Fibroblast of skin of left biceps (primary cell): Measurements from ENCODE around the gene NT5DC4.
A peak's percentile ranks its signal among the peaks of the same experiment; 100 is the strongest.

Experiments
- DNase-seq, 2 experiments: peaks; one replicate each; pipeline ENCODE4 v3.0.0-alpha.2; 2013; ENCODE audit warnings: low read depth in 2 of 2

The NT5DC4 gene

DNA sequence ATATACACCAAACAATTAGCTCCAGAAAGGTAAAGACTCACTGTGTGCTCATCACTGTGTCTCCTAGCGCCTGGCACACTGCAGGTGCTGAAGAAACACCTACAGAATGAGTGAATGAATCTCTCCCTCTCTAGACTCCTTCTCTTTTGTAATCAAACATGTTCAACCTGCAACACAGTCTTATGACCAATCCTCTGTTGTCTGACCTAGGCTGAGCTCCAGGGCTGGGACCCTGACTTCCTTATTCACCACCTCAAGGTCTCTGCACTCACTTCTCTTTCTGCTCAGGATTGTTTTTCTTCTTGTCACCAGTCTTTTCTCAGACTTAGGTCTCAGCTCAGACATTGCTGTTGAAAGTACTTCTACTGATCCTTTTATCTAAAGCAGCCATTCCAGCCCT lies 33.7 kb downstream of the NT5DC4 start:
- DNase-seq, result no peak

DNA sequence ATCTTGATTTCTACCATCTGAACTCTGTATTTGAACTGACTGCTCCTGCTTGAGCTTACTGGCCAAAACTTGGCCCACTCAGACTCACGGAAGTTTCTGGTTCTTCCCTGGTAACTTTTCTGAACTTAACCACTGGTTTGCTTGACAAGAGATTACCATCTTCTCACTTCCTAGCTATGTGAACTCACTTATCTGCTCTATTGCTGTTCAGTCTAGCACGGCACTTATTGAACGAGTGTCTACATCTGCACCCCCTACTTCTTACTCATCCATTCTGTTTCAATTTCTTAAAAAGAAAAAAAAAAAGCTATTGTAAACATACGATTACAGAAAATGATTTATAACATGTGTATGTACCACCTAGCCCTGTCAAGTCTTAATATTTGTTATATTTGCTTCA lies 34.6 kb downstream of the NT5DC4 start:
- DNase-seq, result no peak

DNA sequence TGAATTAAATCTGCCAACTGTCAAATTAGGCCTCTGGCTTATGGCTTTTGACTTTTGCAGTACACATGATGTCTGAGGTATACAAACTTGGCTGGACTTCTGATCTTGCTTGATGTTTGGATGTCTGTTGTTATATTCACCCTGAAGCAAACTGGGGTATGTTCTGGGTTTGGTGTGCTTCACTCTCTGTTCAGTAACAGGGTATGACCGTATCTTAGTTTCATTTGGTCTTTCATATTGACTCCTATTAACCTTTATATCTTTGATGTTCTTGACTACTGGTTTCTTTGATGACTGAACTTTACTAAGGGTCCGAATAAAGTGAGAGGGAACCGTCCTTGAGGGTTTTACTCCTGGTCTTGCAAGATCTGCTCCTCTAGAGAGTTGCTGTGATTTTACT lies 35.4 kb downstream of the NT5DC4 start:
- no peak for DNase-seq

DNA sequence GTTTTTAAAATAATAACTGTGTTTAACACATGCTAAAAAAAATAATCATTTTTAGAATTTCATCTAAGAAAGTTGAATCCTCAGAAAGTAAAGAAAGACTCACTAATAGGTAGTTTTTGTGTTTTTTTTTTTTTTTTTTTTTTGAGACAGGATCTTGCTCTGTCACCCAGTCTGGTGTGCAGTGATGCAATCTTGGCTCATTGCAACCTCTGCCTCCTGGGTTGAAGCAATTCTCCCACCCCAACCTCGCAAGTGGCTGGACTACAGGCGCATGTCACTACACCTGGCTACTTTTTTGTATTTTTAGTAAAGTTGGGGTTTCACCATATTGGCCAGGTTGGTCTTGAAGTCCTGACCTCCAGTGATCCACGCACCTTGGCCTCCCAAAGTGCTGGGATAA lies 36.4 kb downstream of the NT5DC4 start:
- DNase-seq, result no peak

DNA sequence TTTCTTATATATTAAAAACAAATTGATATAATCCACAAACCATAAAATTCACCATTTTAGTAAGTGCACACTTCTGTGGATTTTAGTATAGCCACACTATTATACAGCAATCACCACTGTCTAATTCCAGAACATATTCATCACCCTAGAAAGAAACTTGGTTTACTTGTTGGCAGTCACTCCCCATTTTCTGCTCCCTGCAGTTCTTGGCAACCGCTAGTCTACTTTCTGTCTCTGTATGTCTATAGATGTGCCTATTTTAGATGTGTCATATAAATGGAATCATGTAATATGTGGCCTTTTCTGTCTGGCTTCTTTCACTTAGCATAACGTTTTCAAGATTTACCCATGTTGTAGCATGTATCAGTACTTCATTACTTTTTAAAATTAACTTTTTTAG lies 37.9 kb downstream of the NT5DC4 start:
- DNase-seq, result no peak

DNA sequence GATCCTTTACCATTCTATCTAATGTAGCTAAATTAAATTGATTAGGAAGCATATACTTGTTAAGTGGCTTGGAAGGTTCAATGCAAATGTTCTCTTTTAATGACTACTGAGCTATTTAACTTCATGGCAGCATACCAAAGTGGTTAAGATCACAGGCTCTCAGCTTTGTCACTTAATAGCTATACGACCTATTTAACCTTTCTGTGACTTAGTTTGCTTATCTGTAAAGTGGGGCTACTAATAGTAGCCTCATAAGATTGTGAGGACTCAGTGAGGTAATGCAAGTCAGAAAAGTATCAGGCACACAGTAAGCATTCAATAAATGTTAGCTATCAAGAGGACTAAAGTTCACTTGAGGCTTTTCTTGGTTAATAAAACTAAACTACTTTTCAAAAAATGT lies 39.3 kb downstream of the NT5DC4 start:
- no peak for DNase-seq

DNA sequence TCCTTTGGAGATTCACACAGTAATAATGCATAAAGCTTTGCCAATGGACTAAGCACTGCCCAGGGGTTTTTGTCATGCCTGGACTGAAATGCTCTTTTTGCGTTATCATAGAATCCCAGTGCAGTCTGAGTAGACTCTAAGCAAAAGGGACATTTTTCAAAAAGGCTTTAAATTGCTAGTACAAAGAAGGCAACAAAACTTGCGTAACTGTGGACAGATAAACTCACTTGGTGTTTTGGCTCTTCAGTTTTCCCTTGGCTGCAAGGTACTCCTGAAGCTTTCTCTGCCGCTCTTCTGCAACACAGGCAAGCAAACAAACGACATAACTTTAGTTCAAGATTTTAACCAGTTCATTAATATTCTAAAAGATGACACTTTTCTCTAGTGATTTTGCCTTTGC lies 41.5 kb downstream of the NT5DC4 start:
- DNase-seq, result no peak

DNA sequence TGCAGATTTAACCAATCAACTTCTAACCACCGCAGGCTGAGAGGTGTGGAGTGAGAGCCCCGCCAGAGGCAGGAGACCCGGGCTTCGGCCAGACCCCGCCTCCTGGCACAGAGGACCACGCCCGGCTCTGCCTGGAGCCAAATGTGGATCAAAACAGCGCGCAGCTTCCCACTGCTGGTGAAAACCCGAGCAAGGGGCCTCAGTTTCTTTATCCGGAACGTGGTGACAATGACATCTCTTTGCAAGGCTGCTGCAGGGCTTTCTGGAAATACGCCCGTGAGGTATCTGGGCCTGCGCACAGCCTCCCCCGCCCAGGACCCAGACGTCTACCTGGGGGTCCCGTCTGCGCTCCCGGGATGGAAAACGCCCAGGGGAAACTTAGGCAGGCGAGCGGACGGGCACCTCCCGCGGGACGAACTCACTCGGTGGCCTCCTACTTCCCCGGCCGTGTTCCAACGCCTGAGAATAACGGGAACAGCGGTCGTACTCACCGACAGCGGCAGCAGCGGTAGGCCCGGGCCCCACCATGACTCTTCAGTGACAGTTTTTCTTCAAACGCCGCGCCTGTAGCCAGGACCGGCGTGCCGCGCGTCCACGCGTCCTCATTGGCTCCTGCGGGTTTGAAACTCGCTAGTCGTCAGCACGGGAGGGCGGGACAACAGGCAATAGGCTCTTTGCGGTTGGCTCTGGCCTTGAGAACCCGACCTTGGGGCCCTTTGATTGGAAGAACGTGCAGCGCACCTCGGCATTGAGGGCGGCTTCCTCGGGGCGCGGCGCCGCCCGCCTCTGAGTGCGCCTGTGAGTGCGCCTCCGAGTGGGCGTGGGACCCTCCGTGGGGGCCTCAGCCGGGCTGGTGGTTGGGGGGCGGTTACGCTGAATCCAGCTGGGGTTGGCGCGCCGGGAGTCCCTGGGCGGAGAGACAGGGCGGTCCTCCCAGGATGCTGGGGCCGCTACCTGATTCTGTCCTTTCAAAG lies 43.5 kb downstream of the NT5DC4 start, which contains the start of gene CKAP2L:
Gene CKAP2L (minus strand): TSS at position 539 of the 974 bp plus-strand sequence. CDS start 11 bp downstream, at position 528.
- peak; percentile 92 for DNase-seq

DNA sequence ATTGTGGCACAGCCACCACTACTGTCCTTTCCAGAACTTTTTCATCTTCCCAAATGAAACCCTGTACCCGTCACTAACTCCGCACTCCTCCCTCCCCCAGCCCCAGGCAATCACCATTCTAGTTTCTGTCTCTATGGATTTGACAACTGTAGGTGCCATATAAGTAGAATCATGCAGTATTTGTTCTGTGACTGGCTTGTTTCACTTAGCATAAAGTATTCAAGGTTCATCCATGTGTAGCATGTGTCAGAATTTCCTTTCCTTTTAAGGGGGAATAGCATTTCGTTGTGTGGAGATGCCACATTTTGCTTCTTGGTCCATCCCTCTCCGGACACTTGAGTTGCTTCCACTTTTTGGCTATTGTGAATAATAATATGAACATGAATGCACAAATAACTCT lies 44.4 kb downstream of the NT5DC4 start:
- DNase-seq, result no peak

DNA sequence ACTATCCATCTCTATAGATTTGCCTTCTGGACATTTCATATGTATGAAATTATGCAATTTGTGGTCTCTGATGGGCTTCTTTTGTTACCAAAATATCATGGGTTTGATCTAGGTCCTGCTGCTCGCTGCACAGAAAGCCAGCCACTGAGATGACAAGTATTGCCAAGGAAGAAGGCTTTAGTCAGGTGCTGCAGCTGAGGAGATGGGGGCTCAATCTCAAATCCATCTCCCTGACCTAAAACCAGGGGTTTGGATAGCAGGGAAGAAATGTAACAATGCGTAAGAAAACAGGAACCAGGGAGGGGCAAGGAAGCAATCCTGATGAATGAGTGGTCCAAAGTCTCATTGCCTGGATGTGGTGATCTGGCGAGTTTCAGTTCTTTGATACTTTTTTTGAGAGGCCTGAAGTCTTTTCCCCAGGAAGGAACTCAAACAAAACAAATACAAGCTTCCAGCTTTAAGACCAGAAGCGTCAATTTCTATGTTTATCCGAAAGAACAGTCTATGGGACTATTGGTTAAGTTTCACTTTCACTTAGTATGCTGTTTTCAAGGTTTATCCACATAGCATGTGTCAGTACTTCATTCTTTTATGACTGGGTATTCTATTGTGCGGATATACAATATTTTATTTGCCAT lies 47.0 kb downstream of the NT5DC4 start:
- no peak for DNase-seq

DNA sequence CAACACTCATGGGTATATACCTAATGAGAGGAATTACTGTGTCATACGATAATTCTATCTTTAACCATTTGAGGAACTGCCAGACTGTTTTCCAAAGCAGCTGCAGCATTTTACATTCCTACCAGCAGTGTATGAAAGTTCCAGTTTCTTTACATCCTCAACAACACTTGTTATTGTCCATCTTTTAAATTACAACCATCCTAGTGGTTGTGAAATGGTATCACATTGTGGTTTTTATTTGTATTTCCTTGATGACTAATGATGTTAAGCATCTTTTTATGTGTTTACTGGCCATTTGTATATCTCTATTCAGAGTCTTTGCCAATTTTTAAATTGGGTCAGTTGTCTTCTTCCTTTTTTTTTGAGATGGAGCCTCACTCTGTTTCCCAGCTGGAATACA lies 47.6 kb downstream of the NT5DC4 start:
- no peak for DNase-seq

DNA sequence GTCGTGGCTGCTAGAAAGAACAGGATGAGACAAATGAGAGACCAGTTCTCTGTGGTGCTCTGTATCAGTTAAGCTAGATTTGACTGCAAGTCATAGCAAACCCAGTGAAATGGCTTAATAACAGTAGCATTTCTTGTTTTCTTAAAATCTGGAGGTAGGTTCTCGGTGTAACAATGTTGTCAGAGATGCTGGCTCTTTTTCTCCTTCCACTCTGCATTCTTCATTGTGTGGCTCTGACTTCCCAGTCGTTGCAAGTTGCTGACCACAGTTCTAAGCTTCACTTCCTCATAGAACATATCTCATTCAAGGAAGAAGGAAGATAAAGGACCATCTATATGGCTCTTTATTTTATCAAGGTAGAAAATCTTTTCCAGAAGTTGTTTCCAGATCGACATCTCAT lies 51.5 kb downstream of the NT5DC4 start:
- DNase-seq, result no peak

DNA sequence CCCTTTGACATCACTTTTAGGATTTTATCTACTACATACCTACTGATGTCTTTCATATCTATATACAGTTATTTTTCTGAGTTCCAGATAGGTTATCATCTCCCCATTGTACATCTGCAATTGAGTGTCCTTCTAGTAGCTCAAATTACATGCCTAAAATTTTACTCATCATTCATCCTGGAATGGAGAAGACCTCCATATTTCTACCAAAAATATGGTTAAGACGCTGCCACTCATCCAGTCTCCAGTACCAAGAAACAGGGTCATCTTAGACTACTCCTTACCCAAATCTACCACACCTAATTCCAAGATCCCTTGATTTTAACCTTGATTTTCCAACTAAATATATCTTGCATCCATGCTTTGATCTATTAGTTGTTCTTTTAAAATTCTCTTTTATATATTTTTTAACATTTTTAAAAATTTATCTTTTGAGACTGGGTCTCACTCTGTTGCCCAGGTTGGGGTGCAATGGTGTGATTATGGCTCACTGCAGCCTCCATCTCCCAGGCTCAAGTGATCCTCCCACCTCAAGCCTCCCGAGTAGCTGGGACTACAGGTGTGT lies 52.2 kb downstream of the NT5DC4 start:
- DNase-seq, result no peak

DNA sequence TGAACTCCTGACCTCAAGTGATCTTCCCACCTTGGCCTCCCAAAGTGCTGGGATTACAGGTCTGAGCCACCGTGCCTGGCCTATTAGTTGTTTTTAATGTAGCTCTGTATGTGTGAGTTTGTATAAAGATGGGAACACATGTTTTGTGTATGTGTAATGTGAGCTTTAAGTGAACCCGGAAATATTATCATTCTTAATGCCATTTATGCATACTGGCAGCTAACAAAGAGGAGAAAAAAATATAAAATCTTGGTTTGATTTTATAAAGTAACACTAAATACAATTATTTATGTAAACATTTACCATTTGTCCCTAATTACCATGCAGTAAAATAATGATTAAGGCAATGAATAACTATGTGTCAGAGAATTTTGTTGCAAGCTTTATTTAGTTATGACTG lies 52.7 kb downstream of the NT5DC4 start:
- DNase-seq, result no peak

DNA sequence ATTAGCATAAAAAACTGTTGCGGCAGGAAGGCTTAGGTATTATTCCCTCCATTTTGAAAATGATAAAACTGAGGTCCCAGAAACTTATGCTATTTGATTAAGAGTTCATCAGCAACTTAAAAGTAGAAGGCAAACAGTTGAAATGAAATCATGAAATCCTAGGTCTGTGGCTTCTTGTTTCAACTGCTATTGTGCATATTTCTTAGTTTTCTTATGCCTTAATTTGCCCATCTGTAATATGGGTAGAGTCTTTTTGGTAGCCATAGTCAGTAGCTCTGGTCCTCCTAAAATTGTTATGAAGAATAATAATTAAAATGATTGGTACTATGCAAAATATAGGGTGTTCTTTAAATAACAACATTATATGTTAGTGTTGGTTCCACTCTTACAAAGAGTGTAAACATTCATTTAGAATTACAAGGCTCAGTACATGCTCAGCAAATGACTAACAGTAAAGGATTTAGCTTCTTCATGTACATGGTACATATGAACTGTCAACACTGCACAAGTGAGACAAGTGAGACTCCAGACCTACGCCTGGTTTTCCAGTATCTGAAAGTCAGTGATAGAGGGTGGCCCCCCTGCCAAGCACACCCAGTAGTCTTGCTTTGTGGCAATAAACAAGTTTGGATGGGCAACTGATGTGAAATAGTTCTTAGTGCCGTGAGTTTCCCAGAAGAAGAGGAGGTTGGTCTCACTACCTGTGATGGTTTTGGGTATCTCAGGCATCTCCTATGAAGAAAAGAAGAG lies 53.9 kb downstream of the NT5DC4 start:
- no peak for DNase-seq

DNA sequence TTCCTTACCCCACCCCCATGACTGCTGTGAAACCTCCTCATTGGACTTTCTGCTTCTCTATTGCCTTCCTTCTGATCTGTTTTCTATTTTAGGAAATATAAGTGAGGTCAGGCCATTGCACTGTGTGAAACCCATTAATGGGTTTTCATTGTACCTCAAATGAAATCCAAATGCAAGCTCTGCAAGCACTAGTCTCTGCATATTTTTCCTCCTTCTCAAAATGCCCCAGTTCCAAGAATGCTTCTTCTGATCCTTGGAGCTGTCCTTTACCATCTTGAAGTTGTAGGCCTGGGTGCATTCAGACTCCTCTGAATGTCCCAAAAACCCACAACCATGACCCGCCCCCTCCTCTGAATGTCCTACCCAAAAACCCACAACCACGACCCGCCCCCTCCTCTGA lies 55.3 kb downstream of the NT5DC4 start:
- no peak for DNase-seq

DNA sequence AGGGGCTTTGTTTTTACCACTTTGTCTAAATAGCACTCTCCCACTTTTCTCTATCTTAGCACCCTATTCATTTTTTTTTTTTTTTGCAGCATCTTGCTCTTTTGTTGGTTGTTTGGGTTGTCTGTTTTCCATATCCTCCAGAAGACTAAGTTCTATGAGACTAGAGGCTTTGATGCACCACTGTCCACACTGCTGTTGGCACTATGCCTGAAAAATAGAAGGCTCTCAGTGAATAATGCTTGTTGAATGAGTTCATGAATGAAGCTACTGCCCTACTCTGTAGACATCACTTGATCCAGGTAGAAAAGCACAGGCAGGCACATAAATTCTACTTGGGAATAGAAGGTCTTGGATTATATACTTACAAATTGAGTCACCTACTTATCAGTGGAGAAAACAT lies 56.2 kb downstream of the NT5DC4 start:
- DNase-seq, result no peak

DNA sequence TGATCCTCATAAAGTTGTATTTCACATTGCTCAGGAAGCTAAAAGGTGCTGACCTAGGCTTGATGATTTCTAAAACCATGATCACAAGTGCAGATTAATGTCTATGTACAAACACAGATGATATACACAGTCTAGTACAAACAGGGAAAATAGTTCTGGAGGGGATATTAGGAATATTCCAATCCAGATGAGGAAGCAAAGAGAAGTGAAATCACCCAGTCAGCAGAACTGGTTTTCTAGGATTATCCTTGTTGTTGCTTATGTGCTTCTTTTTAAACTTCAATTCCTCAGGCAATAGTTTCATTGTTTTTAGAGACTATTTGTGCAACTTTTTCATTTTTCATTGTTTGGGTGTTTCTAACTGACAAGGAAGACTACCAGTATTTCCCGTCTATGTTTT lies 58.8 kb downstream of the NT5DC4 start:
- DNase-seq, result no peak

DNA sequence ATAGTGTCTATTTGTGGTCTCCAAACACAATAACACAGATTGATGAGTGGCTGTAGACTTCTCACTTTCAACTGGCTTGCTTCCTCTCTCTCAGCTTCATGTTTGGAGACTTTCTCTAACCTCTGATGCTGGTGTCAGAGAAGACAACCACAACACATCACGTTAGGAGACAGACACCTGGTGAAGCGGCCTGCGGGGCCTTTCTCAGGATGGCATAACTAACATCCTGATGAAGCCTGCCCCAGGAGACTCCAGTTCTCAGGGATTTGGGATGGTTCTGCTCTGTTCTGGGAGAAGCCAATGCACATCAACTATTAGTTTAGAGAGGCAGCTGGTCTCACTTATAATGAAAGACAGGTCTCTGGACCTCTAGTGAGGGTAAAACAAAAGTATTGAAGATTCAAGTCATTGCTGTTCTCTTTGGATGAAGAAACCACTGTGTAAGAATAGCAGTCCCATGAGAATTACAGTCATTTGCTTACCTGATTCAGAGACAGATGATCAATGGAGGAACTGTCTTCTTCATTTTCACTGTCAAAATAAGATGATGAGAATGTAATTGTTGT lies 61.5 kb downstream of the NT5DC4 start:
- no peak for DNase-seq

DNA sequence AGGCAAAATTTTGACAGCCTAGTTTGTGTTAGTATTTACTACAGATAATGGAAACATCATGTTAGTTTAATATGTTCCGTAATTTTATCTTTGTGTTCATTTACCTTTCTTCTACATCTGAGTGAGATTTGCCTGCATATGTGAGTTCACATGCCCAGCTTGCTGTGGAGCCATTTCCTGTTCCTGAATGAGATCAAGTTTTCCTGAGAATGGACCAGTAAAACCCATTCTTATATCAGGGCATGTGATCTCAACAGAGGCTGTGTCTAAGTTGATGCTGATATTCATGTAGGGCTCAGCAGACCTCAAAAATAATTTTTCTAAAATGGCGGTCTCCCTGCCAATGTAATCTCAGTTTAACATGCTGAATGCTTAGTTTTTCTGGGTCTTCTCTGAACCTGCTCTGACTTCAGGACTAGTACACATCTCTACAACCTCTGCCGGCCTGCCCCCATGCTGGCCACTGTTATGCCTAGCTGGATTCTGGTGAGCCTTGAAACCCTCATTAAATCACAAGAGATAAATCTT lies 62.4 kb downstream of the NT5DC4 start:
- DNase-seq, result no peak
